ENCODE results near the gene CDIPT.
"Not testable (repeated sequence)": the region's sequence is repeated elsewhere in the genome, so short reads cannot be mapped to it uniquely, and the experiment has no call there.

Gene CDIPT

GRCh38 chr16:29894352-29894751 is 31.3 kb upstream of the CDIPT start:
- no peak for DNase-seq

DNA sequence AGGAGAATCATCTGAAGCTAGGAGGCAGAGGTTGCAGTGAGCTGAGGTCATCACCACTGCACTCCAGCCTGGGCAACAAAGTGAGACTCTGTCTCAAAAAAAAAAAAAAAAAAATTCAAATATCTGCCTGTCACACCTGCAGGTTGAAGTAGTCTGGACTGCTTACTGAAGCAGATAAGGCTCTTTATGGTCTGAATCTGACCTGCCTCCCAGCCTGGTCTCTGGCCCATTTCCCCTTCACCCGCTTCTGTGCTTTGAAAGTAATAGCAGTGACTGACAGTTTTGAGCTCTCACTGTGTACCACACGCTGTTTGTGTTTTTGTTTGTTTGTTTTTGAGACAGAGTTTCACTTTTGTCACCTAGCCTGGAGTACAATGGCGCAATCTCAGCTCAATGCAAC is 30.5 kb upstream of the CDIPT start:
- DNase-seq: no peak

GRCh38 chr16:29892458-29892813 is 29.4 kb upstream of the CDIPT start:
- DNase-seq: no peak

DNA sequence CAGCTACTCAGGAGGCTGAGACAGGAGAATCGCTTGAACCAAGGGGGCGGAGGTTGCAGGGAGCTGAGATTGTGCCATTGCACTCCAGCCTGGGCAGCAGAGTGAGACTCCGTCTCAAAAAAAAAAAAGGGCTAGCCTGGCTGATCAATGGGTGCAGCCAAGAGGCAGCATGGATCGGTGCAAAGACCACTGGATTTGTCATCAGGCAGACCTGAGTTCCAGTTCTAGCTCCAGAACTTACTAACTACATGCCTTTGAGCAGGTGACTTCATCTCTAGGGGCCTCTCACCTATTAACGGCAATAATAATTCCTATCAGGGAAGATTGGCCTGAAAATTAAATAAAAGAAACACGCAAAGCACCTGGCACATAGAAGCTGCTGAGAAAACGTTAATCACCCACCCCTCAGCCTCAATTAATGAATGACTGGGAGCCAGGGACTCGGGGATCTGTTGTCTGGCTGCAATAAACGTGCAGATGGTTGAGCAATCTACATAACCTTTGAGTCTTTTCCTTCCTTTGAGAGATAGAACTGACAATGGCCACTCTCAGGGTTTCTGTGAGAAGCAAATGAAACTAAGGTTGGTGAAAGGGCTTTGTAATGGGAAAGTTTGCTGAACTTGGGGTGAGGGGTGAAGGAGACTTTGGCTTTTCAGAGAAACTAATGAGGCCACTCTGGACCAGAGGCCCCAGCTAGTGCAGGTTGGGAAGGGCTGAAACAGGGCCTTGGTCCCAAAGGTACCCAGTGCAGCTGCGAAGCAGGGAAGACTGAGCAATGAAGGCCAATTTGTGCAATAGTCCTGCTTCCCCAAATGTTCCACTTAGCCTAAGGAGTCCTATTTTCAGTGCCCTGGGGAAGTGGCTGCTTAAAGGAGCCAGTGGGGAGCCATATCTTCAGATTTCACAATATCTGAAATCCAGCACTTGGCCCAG is 28.8 kb upstream of the CDIPT start:
- no peak for DNase-seq

GRCh38 chr16:29889372-29889771 is 26.3 kb upstream of the CDIPT start:
- DNase-seq: not testable (repeated sequence)

DNA sequence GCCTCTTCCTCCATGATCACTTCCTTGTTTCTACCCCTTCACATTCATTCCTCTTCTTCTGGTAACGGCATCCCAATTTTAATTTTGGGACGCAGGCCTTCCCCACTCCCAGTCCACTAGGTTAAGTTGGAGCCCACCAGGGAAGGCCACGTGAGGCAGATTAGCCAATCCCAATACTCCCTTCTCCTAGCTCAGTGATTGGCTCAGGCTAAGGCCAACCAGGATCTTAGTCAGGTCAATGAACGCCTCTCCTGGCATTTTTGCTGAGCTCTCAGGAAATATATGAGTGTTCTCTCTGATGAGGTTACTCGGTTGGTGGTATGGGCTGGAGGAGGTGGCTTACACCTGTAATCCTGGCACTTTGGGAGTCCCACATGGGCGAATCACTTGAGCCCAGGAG is 21.0 kb upstream of the CDIPT start:
- no peak for DNase-seq

GRCh38 chr16:29881050-29881449 is 18.0 kb upstream of the CDIPT start:
- DNase-seq: no peak

- no peak for DNase-seq
Observed at GRCh38 chr16:29878172-29878571, 15.1 kb upstream of the CDIPT start.

DNA sequence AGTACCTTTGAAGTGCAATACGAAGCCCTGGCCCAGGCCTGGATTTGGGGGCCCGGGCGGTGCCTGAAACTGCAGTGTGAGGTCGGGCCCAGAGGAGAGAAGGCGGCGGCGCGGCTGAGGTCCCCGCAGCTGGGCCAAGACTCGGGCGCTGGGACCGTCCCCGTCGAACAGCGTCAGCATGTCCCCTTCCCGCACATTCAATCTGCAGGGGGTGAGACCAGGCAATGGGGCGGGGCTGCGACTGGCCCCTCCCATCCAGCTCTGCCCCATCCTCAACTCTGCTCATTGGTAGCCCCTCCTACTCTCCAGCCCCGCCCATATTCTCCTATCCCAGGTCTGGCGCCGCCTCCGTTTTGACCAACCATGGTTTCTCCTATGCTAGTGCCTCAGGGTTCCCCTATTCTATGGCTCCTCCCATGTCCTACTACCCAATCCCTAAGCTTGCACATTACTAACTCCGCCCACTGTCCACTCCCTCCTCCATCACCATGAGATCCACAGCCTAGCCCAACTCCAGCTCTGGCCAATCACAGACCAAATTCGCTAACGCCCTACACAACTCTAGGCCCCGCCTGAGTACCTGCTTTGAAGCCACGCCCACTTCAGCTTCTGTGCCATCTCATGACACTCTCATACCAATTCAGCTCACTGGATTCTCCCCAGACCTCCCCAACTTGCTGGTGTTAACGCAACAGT is 14.4 kb upstream of the CDIPT start:
- DNase-seq: peak; percentile 72 to 79

DNA sequence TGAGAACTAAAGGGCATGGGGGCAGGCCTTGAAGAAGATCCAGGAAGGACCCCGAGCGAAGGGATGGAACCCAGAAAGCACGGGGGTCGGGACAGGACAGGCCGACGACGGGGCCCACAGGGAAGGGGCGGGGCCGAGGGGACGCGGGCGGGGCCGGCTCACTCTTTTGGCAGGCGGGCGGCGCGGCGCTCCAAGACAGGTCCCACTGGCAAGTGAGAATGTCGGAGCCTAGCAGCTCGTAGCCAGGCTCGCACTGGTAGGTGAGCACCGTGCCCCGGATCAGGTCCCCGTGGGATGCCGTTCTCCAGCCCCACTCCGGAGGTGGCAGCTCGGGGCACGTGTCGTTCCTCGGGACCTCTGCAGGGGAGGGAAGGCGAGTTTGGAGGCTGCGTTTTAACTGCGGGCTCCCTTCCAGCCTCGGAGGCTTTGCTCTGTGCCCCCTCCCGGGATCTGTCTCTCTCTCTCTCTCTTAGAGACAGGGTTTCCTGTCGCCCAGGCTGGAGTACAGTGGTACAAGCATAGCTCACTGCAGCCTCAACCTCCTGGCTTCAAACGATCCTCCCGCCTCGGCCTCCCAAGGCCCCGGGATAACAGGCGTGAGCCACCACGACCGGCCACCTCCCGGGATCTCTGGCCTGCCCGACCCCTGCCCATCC is 13.7 kb upstream of the CDIPT start:
- DNase-seq: peak; percentile 51 to 57

DNA sequence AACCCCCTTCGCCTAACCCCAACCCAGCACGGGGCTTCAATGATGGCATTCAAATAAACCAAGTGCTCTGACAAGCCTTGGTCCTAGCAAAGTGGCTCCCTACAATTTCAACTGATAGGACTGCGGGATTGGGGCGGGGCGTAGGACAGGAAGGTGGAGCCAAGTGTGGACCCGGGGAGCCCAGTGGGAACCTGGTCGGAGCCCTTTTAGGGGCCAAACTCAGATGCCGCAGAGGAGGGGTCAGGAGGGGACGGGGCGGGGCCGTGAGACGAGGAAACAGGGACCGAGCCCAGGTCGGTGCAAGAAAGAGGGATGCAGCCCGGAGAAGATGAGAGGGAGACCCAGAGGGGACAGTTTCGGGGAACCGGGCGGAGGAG is 13.2 kb upstream of the CDIPT start:
- DNase-seq: peak; percentile 13 to 30

DNA sequence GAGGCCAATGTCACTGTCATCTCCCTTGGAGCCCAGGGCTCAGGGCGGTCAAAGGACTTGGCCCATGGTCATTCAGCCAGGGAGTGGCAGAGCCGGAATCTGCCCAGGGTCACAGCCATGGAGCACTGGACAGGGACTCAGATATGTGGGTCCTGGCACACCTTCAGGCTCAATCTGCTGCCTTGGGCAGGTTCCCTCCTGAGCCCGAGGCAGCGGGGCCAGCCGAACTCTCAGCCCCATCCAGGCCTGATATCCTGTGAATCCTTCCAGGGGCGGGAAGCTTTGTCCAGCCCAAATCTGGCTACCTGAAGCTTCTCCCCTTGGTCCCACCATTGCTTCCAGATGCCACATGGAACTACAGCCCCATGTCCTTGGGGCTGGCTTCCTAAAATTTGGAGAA is 12.2 kb upstream of the CDIPT start:
- DNase-seq: no peak

DNA sequence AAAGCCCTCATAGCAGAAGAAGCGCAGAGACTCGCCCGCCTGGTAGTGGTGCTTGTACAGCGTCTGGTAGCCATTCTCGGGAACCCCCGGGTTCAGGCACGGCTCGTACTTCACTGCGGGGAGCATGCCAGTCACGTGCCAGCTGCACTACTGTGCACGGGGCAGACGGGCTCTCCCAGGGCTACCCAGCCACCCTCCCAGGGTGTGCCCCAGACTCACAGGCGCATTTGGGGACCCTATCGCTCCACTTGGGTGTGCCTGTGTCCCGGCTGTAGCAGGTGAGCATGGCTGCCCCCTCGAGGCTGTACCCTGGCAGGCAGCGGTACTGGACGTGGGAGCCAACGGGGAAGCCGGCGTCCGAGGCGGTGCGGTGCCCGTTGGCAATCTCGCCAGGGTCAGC is 10.3 kb upstream of the CDIPT start:
- DNase-seq: no peak

DNA sequence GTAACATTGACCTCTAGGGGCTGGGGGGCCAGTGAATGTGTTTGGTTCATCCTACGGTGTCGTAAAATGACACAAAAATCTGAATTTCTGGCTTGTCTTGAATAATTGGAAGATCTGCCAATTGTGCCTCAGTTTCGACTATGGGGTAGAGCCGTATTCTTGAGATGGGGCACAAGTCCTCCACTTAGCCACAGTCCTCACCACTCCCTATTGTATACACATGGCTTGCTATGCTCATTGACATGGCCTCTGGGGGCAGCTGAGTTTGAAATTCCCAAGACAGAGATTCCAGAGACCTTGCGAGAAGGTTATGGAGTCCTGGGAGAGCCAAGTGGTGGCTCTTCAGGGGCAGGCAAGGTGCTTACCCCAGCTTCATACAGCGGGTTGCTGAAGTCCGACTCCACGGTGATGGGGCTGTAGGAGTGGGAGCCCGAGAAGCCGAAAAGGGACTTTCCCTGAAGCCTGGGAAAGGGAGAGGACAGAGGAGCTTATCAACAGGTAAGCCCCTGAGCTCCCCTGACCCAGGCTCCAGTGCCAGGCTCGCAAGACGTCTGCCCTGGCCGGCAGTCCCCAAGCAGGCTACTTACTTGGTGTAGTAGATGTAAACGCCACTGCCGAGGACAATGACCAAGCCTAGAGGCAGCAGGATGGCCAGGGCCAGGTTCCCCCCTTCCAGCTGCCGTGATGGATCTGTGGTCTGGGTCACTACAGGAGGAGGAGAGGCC is 9.0 kb upstream of the CDIPT start:
- DNase-seq: no peak

DNA sequence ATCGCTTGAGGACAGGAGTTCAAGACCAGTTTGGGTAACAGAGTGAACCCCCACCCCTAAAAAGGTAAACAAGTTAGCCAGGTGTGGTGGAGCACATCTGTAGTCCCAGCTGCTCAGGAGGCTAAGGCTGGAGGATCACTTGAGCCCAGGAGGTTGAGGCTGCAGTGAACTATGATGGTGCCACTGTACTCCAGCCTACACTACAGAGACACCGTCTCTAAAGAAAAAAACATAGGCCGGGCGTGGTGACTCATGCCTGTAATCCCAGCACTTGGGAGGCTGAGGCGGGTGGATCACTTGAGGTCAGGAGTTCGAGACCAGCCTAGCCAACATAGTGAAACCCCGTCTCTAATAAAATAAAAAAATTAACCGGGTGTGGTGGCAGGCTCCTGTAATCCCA is 6.0 kb upstream of the CDIPT start:
- not testable (repeated sequence) for DNase-seq

DNA sequence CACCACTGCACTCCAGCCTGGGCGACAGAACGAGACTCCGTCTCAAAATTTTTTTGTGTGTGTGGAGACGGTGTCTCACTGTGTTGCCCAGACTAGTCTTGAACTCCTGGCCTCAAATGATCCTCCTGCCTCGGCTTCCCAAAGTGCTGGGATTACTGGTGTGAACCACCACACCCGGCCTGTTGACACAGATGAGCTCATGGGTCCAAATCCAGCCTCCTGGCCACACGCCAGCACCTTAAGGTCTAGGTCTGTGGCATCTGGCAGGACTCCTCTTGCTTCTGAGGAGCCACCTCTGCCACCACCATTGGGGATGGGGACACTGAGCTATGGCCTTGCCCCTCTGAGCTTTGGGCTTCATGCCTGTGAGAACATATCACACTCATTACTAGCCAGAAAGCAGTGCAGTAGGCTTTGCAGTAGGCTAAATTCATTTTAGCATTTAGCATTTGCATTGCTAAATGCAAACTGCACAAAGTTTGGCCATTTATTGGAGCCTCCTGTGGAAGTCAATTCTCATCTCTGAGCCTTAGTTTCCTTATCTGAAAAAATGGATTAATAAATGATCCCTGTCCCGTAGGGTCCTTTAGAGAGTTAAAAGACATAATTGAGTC is 5.5 kb upstream of the CDIPT start:
- DNase-seq: no peak

DNA sequence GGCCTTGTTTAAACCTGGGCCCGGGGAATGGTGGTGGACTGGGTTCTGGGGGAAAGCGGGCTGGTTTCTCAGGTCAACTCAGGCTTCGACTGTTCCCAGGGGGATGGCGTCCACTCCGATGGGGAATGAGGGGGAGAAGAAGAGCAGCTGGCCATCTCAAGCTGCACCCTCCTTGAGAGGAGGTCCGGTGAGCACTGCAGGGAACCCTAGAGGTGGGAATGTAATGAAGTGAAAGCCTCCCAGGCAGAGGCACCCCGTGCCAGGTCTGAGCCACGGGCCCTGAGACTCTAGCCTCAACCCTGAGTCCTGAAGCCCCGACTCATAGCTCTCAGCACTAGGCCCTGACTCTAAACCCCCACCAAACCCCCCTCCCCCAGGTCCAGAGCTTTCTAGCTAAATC is 1.2 kb upstream of the CDIPT start:
- no peak for DNase-seq

GRCh38 chr16:29863669-29863984 is 601 bp upstream of the CDIPT start:
- DNase-seq: no peak

DNA sequence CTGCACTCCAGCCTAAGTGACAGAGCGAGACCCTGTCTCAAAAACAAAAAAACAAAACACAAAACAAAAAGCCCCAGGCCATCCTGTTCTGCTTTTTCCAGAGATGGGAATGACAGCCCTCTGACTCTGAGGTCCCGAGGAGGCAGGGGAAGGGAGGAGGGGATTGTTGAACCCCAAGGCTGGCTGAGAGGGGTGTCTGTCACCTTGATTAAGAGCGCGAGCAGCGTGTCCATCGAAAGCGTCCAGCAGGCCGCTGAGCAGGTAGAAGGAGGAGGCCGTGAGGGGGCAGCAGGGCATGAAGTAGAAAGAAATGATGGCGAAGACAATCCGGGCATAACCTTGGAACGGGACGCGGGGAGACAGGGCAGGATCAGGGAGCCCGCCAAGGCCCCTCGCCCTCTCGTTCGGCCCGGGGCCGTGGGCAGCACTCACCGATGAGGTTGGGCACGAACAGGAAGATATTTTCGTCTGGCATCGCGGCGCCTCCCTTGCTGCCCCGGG is 593 bp downstream of the CDIPT start:
- DNase-seq: peak in 1 of 2 experiments; percentile 14

- DNase-seq: no peak
Observed at GRCh38 chr16:29860218-29860617, 2.8 kb downstream of the CDIPT start.

- DNase-seq: no peak
Observed at GRCh38 chr16:29858974-29859373, 4.1 kb downstream of the CDIPT start.

DNA sequence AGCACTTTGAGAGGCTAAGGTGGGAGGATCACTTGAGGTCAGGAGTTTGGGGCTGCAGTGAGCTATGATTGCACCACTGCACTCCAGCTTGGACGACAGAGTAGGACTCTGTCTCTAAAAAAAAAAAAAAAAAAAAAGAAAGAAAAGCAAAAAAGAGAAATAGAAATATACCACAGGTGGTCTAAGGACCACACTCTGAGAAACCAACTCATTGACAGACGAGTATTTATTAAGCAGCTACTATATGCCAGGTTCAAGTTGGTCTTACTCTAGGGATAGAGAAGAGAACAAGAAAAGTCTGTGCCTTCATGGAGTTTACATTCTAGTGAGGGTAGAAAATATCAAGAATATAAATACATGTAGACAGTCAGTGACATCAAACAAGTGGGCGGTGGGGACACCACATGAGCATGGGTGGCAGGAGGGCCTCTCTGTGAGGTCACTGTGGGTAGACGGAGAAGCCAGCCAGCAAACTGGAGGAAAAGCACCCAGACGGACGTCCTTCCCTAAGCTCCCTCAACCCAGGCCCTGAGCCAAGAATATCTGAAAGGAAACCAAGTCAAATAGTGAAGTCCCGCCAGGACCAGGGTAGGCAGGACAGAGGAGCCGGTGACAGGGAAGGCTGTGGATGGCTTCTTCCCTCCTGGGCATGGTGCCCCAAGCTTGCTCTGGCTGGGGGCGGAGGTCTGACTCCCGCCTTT is 4.7 kb downstream of the CDIPT start:
- DNase-seq: no peak

All from activated CD4-positive, alpha-beta T cell treated with anti-CD3 and anti-CD28 coated beads, Interleukin-2, amount 50 U/mL, for 48 hours (primary cell).